Left colon (tissue), 2 donors: ENCODE results near the gene DYDC1. TPM values are rescaled to one million over a fixed set of nuclear protein-coding genes. Genes with fewer than 3 reads are reported as not detected.
"Not testable (repeated sequence)": the region's sequence is repeated elsewhere in the genome, so short reads cannot be mapped to it uniquely, and the experiment has no call there.

Experiments
- ATAC-seq: fragments of 200-7000 bp; cut with Tn5 transposase; one replicate; pipeline ENCODE4 v1.9.1; 2020; ENCODE audit warnings: mild to moderate bottlenecking, moderate library complexity
- DNase-seq, 2 donors: peaks; one replicate each; pipeline ENCODE4 v3.0.0-alpha.2; 2020
- intact Hi-C, 2 donors: fragments of 100-400 bp; cut with DNase I in 1 of 2; cut with micrococcal nuclease in 1 of 2; formaldehyde crosslinking; loops; one replicate each; pipeline versions ENCODE4 v1.11.2 to v1.14.0; 2022; cut with DNase I, micrococcal nuclease
- total RNA-seq, 2 donors: library from RNA; stranded (reverse); fragmentation: NEBNext Ultra II Directional; extraction: Animal tissue kit (Norgen Biotek cat#: 25700); gene quantifications; one replicate each; pipeline ENCODE4 v1.2.1, GENCODE V29; 2021
- donor health status: DM: no; HTN: no; CAD: no.
- donor health status: DM: yes; HTN: yes; CAD: no.

DYDC1 gene
- total RNA-seq, 2 donors from 2014 or later = not detected

DNA sequence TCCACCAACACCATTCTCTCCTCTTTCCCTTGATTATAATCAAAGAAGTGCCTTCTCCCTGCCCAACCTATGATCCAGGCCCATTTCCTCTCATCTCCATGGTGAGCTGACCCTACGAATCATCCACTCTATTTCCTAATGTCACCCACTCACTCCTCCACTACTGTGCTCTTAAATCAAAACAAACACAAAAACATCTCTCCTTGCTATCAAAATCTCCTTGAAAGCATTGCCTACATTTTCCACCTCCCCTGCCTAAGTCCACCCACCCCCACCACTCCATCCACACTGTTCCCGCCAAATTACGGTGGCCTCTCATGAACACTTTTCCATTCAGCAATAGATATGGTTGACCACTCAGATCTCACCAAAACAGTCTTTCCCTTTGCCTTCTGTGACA lies 5.3 kb downstream of the DYDC1 start:
- intact Hi-C loops = no loop called here

DNA sequence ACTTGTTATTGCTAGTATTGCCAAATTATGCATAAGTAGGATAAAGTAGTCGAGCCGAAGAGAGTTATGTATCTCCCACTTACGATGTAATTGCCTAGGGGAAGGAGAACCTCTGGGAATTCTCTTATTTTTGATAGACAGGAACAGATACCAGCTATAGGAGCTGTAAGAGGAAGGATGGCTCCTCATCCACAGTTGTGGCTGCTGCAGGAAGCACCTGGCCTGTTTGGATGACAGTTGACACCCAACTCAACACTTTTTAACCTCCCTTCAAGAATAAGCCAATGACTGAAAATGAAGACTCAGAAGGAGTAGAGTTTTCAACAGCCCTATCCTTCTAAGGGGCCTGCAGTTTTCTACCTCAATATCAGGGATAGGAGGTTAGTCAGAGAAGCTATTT lies 6.3 kb downstream of the DYDC1 start:
- ATAC-seq = no peak
- intact Hi-C loops = no loop called here

More for the DNA sequence above, 5.3 kb downstream of the DYDC1 start:
- DNase-seq (no peak), ATAC-seq (no peak)

DNA sequence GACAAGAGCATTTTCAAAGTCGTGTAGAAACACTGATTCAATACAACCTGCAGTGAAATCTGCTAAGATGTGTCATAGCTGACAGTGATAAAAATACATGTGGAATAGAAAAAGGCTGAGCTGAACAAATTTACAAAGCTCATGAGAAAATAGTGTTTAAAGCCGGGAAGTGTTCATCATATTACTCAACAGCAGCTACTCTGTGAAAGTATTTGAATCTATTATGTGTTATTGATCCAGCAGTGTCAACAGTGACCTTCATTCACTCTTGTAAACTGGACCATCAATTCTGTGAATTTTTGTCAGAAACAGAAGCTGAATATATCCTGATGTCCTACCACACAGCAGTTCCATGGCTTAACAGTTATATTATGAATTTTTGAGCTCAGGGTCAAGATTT lies 11.6 kb downstream of the DYDC1 start:
- intact Hi-C loops = no loop called here
- no peak for ATAC-seq
- no peak for DNase-seq

More for the DNA sequence above, 6.3 kb downstream of the DYDC1 start:
- DNase-seq = no peak

DNA sequence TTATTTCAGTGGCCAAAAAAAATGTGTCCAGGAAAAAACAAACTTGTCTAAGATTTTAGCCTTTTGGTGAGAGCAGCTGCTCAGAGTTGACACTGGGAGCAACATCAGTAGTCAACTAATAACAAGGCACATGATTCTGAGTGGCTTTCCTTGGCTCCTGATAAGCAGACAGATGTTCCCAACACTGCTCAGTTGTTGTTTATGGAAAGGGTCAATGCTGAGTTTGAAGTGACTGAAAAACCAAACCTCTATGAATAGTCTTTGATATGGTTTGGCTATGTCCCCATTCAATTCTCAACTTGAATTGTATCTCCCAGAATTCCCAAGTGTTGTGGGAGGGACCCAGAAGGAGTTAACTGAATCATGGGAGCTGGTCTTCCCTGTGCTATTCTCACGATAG lies 12.3 kb downstream of the DYDC1 start:
- DNase-seq (no peak), ATAC-seq (no peak)
- intact Hi-C loops = no loop called here

DNA sequence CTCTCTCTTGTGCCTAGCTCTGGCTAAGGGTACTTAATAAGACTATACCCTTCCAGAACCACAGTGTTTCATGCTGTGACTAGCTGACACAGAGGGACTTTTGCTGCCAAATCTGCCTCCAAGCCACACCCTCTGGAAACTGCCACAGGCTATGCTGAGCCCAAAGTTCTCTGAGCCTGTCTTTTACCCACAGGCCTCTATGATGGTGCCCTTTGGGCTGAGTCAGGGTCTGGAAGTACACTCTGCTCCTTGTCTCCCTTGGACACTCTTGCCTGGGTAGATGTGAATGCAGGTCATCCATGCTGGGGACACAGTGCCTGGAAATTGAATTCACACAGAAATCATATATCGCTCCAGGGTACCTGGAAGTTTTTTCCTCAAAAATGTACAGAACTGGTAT lies 22.6 kb downstream of the DYDC1 start:
- DNase-seq (no peak), ATAC-seq (no peak)
- intact Hi-C loops = no loop called here

DNA sequence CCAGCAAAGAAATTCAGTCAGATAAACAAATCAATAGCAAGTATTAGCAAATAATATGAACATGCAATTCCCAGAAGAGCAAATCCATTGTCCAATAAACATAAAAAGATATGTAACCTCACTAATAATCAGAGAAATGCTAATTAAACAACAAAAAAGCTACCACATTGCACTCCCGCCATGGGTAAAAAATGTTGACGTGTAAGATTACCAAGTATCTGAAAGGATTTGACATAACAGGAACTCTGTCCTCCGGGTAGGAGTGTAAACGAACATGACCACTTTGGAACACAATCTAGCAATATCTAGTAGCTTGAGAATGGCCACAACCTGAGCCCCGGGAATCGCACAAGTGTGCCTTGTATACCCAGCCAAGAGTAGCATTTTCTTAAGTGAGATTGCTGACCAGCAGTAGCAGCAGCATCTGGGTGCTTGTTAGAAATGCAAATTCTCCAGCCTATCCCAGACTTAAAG lies 31.6 kb downstream of the DYDC1 start:
- DNase-seq (no peak), ATAC-seq (no peak)
- intact Hi-C loops = no loop called here

DNA sequence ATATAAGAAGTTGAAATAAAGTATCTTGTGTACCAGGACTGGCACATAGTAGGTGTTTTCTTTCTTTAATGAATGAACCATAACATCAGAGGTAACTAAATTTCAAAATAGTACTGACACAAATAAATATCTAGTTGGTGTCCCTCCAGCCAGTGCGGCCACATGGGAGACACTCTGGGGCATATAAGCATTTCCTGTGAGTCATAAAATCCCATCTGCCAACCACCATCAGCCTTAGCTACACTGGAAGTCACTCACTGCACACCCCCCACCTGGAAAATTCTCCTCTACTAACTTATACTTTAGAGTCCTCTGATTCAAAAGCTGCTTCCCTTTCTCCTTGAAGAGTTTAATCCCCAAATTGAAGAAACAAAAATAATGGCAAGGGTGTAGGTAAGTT lies 32.5 kb downstream of the DYDC1 start:
- no peak for ATAC-seq
- DNase-seq = no peak
- intact Hi-C loops = no loop called here

DNA sequence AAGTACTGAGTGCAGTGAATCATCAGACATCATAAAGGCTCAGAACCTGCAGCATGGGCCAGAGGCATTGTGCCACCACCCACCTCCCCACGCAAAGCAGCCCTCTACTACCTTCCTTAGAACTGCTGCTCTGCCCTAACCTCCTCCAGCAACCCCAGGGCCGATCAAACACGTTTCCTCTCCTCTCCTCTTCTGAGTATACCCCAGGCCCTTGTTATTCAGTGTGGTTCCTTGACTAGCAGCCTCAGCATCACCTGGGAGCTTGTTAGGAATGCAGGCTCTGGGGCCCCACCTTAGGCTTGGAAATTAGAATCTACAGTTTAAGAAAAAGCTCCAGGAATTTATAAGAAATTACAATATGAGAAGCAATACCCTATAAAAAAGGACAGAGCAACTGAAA lies 33.2 kb downstream of the DYDC1 start:
- ATAC-seq (no peak), DNase-seq (no peak)
- intact Hi-C loops = no loop called here

DNA sequence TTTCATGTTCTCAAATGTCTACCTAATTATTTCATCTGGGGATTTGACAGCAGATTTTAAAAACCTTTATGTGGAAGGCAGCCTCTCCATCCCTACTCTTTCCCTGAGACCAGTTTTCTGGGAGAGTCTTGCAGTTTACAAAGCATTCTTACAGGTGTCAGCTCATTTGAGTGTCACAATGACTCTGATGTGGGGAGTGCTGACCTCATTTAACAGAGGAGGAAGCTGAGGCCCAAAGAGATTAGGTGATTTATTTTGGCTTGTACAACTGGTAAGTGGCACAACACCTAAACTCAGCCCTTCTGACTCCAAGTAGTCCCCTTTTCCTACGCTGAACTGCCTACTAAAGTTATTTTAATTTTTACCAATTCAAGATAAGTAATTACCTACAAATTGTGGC lies 33.8 kb downstream of the DYDC1 start:
- ATAC-seq (no peak), DNase-seq (no peak)
- intact Hi-C loops = no loop called here

DNA sequence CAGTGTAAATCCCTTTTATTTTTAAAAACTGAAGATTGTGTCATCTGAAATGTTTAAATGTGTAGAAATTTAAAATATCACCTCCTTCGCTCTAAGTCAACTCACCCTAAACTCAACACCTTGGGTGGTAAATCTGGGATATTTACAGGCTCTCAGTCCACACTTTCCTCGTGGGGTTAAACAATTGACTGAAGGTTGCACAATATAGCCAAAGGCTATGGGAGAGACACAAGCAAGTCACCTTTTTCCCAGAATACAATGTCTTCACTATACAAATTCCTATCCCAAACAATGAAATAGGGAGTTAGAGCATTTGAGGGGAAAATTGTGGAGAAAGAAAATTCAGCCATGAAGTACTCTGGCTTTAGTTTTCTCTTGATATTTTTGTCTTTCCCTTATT lies 34.4 kb downstream of the DYDC1 start:
- ATAC-seq = no peak
- intact Hi-C loops = no loop called here

DNA sequence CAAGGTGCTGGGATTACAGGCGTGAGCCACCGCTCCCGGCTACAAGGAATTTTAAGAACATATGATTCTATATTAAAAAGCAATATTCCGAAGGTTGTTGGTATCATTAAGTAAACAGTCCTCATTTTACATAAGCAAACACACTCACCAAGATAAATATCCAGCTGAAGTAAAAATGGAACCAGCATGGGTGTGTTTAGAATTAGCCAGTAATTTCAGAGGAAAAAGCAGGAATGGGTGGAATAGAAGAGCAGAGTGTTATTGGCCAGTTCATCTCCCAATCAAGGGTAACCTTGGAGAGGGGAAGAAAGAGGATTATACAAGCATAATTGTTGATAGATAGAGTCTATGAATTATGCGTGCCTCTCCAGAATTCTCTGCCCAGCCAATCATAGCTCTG lies 35.4 kb downstream of the DYDC1 start:
- intact Hi-C loops = no loop called here
- ATAC-seq (no peak), DNase-seq (no peak)

More for the DNA sequence above, 34.4 kb downstream of the DYDC1 start:
- DNase-seq = no peak

DNA sequence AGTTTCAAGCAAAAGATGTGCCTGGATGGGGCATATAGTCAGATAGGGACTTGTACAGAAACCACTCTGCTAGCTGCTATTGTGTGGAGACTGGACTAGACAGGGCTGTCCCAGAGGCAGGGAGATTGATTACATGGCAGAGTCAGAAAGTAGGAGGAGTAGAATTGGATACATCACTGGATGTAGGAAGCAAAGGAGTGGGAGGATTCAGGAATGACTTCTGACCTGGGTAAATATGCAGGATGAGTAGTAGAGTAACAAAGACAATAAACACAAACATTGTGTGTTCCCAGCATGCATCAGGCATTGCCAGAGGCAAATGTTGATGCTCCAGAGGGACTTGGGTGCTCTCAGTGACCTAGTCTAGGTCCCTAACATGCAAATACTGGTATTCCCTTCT lies 36.2 kb downstream of the DYDC1 start:
- ATAC-seq (no peak), DNase-seq (no peak)
- intact Hi-C loops = no loop called here

DNA sequence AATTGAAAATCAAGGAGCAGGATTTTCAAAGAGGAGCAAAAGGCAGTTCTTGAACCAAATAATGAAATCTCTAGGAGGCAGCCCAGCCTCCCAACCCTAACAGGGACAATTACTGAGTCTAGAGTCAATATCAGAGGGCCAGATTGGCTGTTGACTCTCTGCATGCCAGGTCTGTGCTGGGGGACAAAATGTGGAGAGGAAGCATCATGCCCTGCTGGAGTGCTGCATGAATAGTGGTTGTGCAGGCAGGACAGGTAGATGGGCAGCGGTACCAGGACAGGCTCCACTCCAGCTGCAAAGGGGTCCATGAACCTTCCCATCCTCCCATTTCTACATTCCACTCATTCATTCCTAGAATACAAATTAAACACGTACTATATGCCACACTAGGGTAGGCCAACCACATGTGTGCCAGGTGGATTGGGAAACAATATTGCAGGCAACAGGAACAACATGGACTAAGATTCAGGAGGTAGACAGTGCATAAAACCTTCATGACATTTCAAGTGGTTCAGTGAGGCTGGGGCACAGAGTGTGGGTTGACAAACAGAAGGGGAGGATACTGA lies 36.7 kb downstream of the DYDC1 start:
- ATAC-seq (no peak), DNase-seq (no peak)
- intact Hi-C loops = no loop called here

DNA sequence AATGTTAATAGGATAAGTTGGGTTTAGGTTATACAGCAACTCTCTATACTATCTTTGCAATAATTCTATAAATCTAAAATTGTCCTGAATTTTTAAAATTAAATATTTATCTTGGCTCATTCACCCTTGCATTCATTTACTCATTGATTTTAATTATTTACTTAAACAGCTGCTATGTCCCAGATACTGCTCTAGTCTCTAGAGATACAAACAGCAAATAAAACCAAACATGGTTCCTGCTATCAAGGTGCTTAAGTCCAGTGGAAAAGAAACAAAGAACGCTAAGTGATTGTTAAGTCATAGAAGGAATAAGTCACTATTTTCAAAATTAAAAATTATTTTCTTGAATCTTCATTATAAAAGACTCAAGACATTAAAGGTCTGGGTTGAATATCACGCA lies 37.2 kb downstream of the DYDC1 start:
- intact Hi-C loops = no loop called here
- ATAC-seq (no peak), DNase-seq (no peak)

DNA sequence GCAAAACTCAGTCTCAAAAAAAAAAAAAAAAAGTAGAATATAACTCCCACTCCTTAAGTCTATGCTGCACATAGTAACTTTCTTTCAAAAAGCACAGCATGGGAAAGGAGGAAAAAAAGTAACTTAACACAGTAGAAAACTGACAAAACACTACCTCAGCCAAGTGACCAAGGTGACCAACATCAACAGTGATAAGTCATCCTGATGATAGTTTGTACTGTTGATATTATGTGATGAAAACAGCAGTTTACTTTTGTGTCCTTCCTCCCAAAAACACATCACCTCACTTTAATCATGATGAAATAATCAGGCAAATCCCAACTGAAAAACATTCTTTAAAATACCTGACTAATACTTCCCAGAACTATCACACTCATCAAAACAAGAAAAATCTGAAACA lies 37.8 kb downstream of the DYDC1 start:
- intact Hi-C loops = no loop called here
- ATAC-seq (no peak), DNase-seq (no peak)

DNA sequence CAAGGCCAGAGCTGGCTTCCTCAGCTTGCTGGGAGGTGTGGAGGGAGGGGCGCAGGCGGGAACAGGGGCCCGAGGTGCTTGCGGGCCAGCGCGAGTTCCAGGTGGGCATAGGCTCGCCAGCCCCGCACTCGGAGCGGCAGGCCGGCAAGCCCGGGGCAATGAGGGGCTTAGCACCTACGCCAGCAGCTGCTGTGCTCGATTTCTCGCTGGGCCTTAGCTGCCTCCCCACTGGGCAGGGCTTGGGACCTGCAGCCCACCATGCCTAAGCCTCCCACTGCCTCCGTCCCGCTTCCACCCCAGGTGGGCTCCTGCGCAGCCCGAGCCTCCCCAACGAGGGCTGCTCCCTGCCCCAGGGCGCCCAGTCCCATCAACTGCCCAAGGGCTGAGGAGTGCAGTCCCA lies 41.2 kb downstream of the DYDC1 start:
- DNase-seq (no peak), ATAC-seq (no peak)
- intact Hi-C loops = no loop called here

DNA sequence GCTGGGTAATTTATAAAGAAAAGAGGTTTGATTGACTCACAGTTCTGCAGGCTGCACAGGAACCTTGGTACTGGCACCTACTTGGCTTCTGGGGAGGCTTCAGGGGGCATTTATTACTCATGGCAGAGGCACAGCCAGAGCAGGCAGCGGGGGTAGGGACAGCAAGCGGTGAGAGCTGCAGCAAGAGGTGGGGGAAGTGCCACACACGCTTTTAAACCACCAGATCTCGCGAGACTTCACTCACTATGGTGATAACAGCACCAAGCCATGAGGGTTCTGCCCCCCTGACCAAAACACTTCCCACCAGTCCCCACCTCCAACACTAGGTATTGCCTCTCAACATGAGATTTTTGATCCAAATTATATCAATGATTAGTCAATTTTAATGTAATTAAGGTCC lies 43.0 kb downstream of the DYDC1 start:
- ATAC-seq (no peak), DNase-seq (no peak)
- intact Hi-C loops = no loop called here

DNA sequence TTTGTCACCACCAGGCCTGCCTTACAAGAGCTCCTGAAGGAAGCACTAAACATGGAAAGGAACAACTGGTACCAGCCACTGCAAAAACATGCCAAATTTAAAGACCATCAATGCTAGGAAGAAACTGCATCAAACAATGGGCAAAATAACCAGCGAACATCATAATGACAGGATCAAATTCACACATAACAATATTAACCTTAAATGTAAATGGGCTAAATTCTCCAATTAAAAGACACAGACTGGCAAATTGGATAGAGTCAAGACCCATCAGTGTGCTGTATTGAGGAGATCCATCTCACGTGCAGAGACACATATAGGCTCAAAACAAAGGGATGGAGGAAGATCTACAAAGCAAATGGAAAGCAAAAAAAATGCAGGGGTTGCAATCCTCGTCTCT lies 50.6 kb downstream of the DYDC1 start:
- DNase-seq, ATAC-seq, intact Hi-C loops: not testable (repeated sequence)

DNA sequence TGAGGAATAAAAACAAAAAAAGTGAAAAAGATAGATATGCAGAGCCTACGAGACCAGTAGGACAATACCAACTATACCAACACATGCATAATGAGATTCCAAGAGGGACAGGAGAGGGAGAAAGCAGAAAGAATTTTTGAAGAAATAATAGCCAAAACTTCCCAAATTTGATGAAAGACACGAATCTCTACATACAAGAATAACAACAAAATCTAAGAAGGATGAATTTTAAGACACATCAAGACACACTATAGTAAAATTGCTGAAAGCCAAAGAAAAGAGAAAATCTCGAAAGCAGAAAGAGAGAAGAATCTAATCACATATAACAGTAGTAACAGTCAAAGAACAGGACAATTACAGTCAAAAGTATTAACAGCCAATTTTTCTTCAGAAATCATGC lies 59.6 kb downstream of the DYDC1 start:
- ATAC-seq = no peak
- intact Hi-C loops = no loop called here
- no peak for DNase-seq

DNA sequence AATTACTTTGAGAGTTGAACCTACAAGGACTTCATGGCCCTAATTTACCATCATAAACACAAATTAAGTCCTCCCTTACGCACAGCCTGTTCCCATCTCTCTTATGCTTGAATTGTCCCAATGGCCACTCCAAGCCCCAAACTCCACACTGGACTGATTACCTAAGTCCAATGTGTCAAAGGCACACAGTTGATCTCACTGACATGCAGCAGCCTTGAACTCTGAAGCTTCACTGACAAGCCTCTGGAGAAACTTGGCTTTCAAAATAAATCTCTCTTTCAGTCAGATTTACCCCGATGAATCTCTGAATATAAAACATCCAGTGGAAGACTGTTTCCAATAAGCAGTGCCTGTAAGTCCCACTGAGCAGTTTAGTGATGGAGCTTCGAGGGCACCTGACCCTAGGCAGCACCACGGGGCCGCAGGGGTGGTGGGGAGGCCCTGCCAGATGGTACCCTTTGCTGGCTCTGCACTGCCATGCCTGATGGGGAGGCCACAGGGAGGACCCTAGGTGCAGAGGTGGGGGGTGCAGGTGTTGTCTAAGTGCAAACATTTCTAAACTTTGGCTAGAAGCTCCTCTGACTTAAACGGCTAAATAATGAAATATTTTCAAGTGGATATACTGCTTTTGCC lies 63.8 kb downstream of the DYDC1 start:
- intact Hi-C loops = no loop called here
- ATAC-seq (no peak), DNase-seq (no peak)
